IMR-90 (cell line): ENCODE measurements around the gene ZXDC.

ENCODE experiments used
- BHLHE40 ChIP-seq: fragments of 150-350 bp; IDR thresholded peaks from 2 replicates; pipeline ENCODE4 v1.6.1; 2016; ENCODE audit warnings: mild to moderate bottlenecking, low read depth, low read length
- CEBPB ChIP-seq: IDR thresholded peaks from 2 replicates; pipeline ENCODE4 v1.6.1; 2012; ENCODE audit warnings: low read depth, low read length, improper control_type of control experiment
- CHD1 ChIP-seq: IDR thresholded peaks from 2 replicates; pipeline ENCODE4 v1.6.1; 2012; ENCODE audit warnings: low read depth, low read length, improper control_type of control experiment
- CTCF ChIP-seq: conservative IDR thresholded peaks from 2 replicates; pipeline ENCODE4 v1.5.1; 2012; ENCODE audit warnings: mild to moderate bottlenecking, low read depth, low read length, improper control_type of control experiment
- ELK1 ChIP-seq: fragments of 150-350 bp; IDR thresholded peaks from 2 replicates; pipeline ENCODE4 v1.6.1; 2016; ENCODE audit warnings: low read depth, mild to moderate bottlenecking, low read length, moderate library complexity, borderline replicate concordance
- FOS ChIP-seq: fragments of 150-350 bp; IDR thresholded peaks from 2 replicates; pipeline ENCODE4 v1.6.1; 2016; ENCODE audit warnings: low read depth, low read length
- MAFK ChIP-seq: IDR thresholded peaks from 2 replicates; pipeline ENCODE4 v1.6.1; 2012; ENCODE audit warnings: low read depth, low read length, improper control_type of control experiment
- MAZ ChIP-seq: IDR thresholded peaks from 2 replicates; pipeline ENCODE4 v1.6.1; 2012; ENCODE audit warnings: low read depth, mild to moderate bottlenecking, low read length, improper control_type of control experiment, moderate library complexity, borderline replicate concordance
- MXI1 ChIP-seq: IDR thresholded peaks from 2 replicates; pipeline ENCODE4 v1.6.1; 2012; ENCODE audit warnings: low read depth, mild to moderate bottlenecking, low read length, moderate library complexity, borderline replicate concordance
- NFE2L2 ChIP-seq: fragments of 150-350 bp; IDR thresholded peaks from 2 replicates; pipeline ENCODE4 v1.6.1; 2016; ENCODE audit warnings: low read depth, mild to moderate bottlenecking, low read length
- POLR2A ChIP-seq: IDR thresholded peaks from 2 replicates; pipeline ENCODE4 v1.6.1; 2012; ENCODE audit warnings: mild to moderate bottlenecking, low read depth, low read length
- RAD21 ChIP-seq: IDR thresholded peaks from 2 replicates; pipeline ENCODE4 v1.6.1; 2012; ENCODE audit warnings: low read length, improper control_type of control experiment
- SMC3 ChIP-seq: fragments of 150-350 bp; IDR thresholded peaks from 2 replicates; pipeline ENCODE4 v1.6.1; 2016; ENCODE audit warnings: low read depth, mild to moderate bottlenecking, antibody characterized with exemption, low read length, moderate library complexity
- TF ChIP-seq, protein P1 (sequence below): fragments of 150-350 bp; IDR thresholded peaks from 2 replicates; pipeline ENCODE4 v1.6.1; 2017; ENCODE audit warnings: mild to moderate bottlenecking, antibody characterized with exemption, low read length, low read depth

GRCh38 chr3:126488185-126488584, 12.5 kb upstream of the ZXDC start:
- TF ChIP-seq MAFK, result no peak
- TF ChIP-seq CTCF, result no peak
- no peak for TF ChIP-seq BHLHE40
- no peak for TF ChIP-seq ELK1
- no peak for TF ChIP-seq POLR2A
- TF ChIP-seq MAZ, result no peak
- no peak for TF ChIP-seq CHD1
- no peak for TF ChIP-seq SMC3
- TF ChIP-seq RAD21, result no peak
- no peak for TF ChIP-seq NFE2L2
- TF ChIP-seq, protein P1, sequence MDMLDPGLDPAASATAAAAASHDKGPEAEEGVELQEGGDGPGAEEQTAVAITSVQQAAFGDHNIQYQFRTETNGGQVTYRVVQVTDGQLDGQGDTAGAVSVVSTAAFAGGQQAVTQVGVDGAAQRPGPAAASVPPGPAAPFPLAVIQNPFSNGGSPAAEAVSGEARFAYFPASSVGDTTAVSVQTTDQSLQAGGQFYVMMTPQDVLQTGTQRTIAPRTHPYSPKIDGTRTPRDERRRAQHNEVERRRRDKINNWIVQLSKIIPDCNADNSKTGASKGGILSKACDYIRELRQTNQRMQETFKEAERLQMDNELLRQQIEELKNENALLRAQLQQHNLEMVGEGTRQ, result no peak
- TF ChIP-seq MXI1, result no peak
- TF ChIP-seq CEBPB, result no peak
- TF ChIP-seq FOS, result no peak
